Ecto neural progenitor cell (in vitro differentiated cells): ENCODE results near the gene MRPL44.
"Not testable (repeated sequence)": the region's sequence is repeated elsewhere in the genome, so short reads cannot be mapped to it uniquely, and the experiment has no call there.

Source experiments
- DNase-seq: peaks from one replicate; pipeline ENCODE4 v3.0.0-alpha.2; 2018; ENCODE audit warnings: low spot score

Gene MRPL44

GRCh38 chr2:223971731-223972130 lies 14.5 kb downstream of the MRPL44 start:
- no peak for DNase-seq

GRCh38 chr2:223972656-223973102 lies 15.4 kb downstream of the MRPL44 start:
- DNase-seq, result no peak

- DNase-seq, result no peak
Measured at GRCh38 chr2:223973606-223974005, 16.3 kb downstream of the MRPL44 start.

GRCh38 chr2:223976635-223977226 lies 19.5 kb downstream of the MRPL44 start:
- no peak for DNase-seq

GRCh38 chr2:223978451-223978850 lies 21.2 kb downstream of the MRPL44 start:
- DNase-seq, result no peak

- no peak for DNase-seq
Measured at GRCh38 chr2:223979730-223980396, 22.6 kb downstream of the MRPL44 start.

GRCh38 chr2:223980397-223980735 lies 23.1 kb downstream of the MRPL44 start:
- DNase-seq, result no peak

GRCh38 chr2:223980803-223981202 lies 23.5 kb downstream of the MRPL44 start:
- no peak for DNase-seq

GRCh38 chr2:223981241-223981640 lies 24.0 kb downstream of the MRPL44 start:
- no peak for DNase-seq

- DNase-seq, result no peak
Measured at GRCh38 chr2:223989206-223989855, 32.1 kb downstream of the MRPL44 start.

- DNase-seq, result no peak
Measured at GRCh38 chr2:223989856-223990232, 32.6 kb downstream of the MRPL44 start.

- no peak for DNase-seq
Measured at GRCh38 chr2:223991611-223992010, 34.3 kb downstream of the MRPL44 start.

GRCh38 chr2:223993634-223994232 lies 36.5 kb downstream of the MRPL44 start:
- DNase-seq, result peak; percentile 61

GRCh38 chr2:223994562-223995162 lies 37.4 kb downstream of the MRPL44 start:
- no peak for DNase-seq

- no peak for DNase-seq
Measured at GRCh38 chr2:223995569-223995968, 38.3 kb downstream of the MRPL44 start.

GRCh38 chr2:223996391-223996790 lies 39.1 kb downstream of the MRPL44 start:
- no peak for DNase-seq

GRCh38 chr2:223997938-223998337 lies 40.7 kb downstream of the MRPL44 start:
- no peak for DNase-seq

GRCh38 chr2:223998948-223999347 lies 41.7 kb downstream of the MRPL44 start:
- DNase-seq, result no peak

- no peak for DNase-seq
Measured at GRCh38 chr2:223999862-224000261, 42.6 kb downstream of the MRPL44 start.

GRCh38 chr2:224000662-224001061 lies 43.4 kb downstream of the MRPL44 start:
- not testable (repeated sequence) for DNase-seq

GRCh38 chr2:224004105-224004695 lies 46.9 kb downstream of the MRPL44 start:
- DNase-seq, result no peak

GRCh38 chr2:224008702-224009261 lies 51.5 kb downstream of the MRPL44 start:
- DNase-seq, result peak; percentile 48
